Hematopoietic multipotent progenitor cell (in vitro differentiated cells): ENCODE measurements around the gene LIG1. TPM values are rescaled to one million over a fixed set of nuclear protein-coding genes. Genes with fewer than 3 reads are reported as not detected.
"Not testable (repeated sequence)": the region's sequence is repeated elsewhere in the genome, so short reads cannot be mapped to it uniquely, and the experiment has no call there.

Experiments used
- DNase-seq, 3 donors: peaks; one replicate each; pipeline ENCODE4 v3.0.0-alpha.2; 2011 to 2015; ENCODE audit warnings: low read depth in 2 of 3, low spot score in 2 of 3
- total RNA-seq: library from RNA; depleted of rRNA; stranded (reverse); fragments of >200 nt; gene quantifications from one replicate; pipeline ENCODE4 v1.2.3, GENCODE V29; 2012

The LIG1 gene
- total RNA-seq, 1 donor = 42.8 TPM

- DNase-seq = not testable (repeated sequence)
These were observed 81.2 kb downstream of the LIG1 start for GRCh38 chr19:48088991-48089390.

GRCh38 chr19:48085904-48086864 lies 84.0 kb downstream of the LIG1 start:
- no peak for DNase-seq

GRCh38 chr19:48085076-48085475 lies 85.1 kb downstream of the LIG1 start:
- no peak for DNase-seq

- DNase-seq = no peak
These were observed 89.0 kb downstream of the LIG1 start for GRCh38 chr19:48081106-48081505.

GRCh38 chr19:48070177-48070769 lies 99.9 kb downstream of the LIG1 start:
- not testable (repeated sequence) for DNase-seq

GRCh38 chr19:48069435-48069834 lies 100.7 kb downstream of the LIG1 start:
- DNase-seq = no peak

Other genes starting within 250 kb of the LIG1 start
- gene BSPH1, start 178.2 kb downstream of the LIG1 start, total RNA-seq = not detected
- not detected for gene ELSPBP1, start 175.7 kb downstream of the LIG1 start, total RNA-seq
- gene CABP5, start 126.3 kb downstream of the LIG1 start, total RNA-seq = not detected
- gene PLA2G4C, start 59.5 kb downstream of the LIG1 start, total RNA-seq = 1.9 TPM
- 6.5 TPM for gene ZSWIM9, start 336 bp upstream of the LIG1 start, total RNA-seq
- 68.1 TPM for gene CARD8, start 85.6 kb upstream of the LIG1 start, total RNA-seq
- 2.2 TPM for gene ZNF114, start 99.7 kb upstream of the LIG1 start, total RNA-seq
- gene EMP3, start 155.2 kb upstream of the LIG1 start, total RNA-seq = 229 TPM
- 6.2 TPM for gene TMEM143, start 193.6 kb upstream of the LIG1 start, total RNA-seq
- not detected for gene SYNGR4, start 194.0 kb upstream of the LIG1 start, total RNA-seq
- gene KDELR1, start 221.2 kb upstream of the LIG1 start, total RNA-seq = 75.9 TPM
- 0.54 TPM for gene GRIN2D, start 223.3 kb upstream of the LIG1 start, total RNA-seq